Uterus (tissue), 2 donors: ENCODE data around the gene LAMP5.

ENCODE experiments used
- POLR2A ChIP-seq, 2 donors: fragments of 450-650 bp; IDR thresholded peaks; one replicate each; pipeline ENCODE4 v1.6.1; 2016; ENCODE audit warnings: antibody characterized with exemption in 2 of 2, mild to moderate bottlenecking in 1 of 2, moderate library complexity in 1 of 2
- TF ChIP-seq, protein P1 (sequence below), 4 experiments: fragments of 200-600 bp in 2 of 4; fragments of 450-650 bp in 2 of 4; sonication (generic) in 2 of 4; IDR thresholded peaks; one replicate each; pipeline ENCODE4 v1.5.1; 2016 to 2019; ENCODE audit warnings: antibody characterized with exemption in 4 of 4, mild to moderate bottlenecking in 2 of 4, moderate library complexity in 1 of 4

DNA sequence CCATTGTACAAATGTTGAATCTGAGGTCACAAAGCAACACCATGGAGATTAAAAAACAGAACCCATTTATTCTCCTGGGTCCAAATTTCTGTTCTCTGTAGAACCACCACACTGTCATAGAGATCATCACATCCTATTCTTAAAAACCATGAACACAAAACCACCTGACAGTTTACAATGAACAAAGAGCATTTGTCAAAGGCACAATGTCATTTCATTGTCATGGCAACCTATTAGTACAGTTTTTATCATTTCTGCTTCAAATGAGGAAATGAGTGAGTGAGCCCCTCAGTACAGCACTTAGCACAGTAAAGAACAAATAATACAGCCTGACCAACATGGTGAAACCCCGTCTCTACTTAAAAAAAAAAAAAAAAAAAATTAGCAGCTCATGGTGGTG is 23.1 kb upstream of the LAMP5 start:
- TF ChIP-seq, protein P1, sequence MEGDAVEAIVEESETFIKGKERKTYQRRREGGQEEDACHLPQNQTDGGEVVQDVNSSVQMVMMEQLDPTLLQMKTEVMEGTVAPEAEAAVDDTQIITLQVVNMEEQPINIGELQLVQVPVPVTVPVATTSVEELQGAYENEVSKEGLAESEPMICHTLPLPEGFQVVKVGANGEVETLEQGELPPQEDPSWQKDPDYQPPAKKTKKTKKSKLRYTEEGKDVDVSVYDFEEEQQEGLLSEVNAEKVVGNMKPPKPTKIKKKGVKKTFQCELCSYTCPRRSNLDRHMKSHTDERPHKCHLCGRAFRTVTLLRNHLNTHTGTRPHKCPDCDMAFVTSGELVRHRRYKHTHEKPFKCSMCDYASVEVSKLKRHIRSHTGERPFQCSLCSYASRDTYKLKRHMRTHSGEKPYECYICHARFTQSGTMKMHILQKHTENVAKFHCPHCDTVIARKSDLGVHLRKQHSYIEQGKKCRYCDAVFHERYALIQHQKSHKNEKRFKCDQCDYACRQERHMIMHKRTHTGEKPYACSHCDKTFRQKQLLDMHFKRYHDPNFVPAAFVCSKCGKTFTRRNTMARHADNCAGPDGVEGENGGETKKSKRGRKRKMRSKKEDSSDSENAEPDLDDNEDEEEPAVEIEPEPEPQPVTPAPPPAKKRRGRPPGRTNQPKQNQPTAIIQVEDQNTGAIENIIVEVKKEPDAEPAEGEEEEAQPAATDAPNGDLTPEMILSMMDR (IDR thresholded peaks at IDR 0.05): no peak
- no peak for TF ChIP-seq POLR2A (IDR thresholded peaks at IDR 0.05)
